Hepatocyte (in vitro differentiated cells): ENCODE results near the gene TK2. TPM values are rescaled to one million over a fixed set of nuclear protein-coding genes. Genes with fewer than 3 reads are reported as not detected.

Experiments
- DNase-seq: peaks from one replicate; pipeline ENCODE4 v3.0.0-alpha.2; 2016; ENCODE audit warnings: low spot score
- H2AFZ ChIP-seq: fragments of 200-600 bp; sonication (generic); 2 replicates; pipeline ENCODE4 v1.6.0; 2016; ENCODE audit warnings: antibody characterized with exemption, mild to moderate bottlenecking
- H3K27ac ChIP-seq: fragments of 200-600 bp; sonication (generic); 2 replicates; pipeline ENCODE4 v1.5.1; 2016; ENCODE audit warnings: mild to moderate bottlenecking
- H3K27me3 ChIP-seq: fragments of 200-600 bp; sonication (generic); 2 replicates; pipeline ENCODE4 v1.6.1; 2016
- H3K36me3 ChIP-seq: fragments of 200-600 bp; sonication (generic); replicated peaks from 2 replicates; pipeline ENCODE4 v1.5.1; 2016; ENCODE audit warnings: low read depth; ENCODE audit not compliant: insufficient read depth
- H3K4me1 ChIP-seq: fragments of 200-600 bp; sonication (generic); 2 replicates; pipeline ENCODE4 v1.5.1; 2016; ENCODE audit warnings: mild to moderate bottlenecking, moderate library complexity; ENCODE audit not compliant: insufficient read depth
- H3K4me2 ChIP-seq: fragments of 200-600 bp; sonication (generic); 2 replicates; pipeline ENCODE4 v1.6.0; 2016
- H3K4me3 ChIP-seq: fragments of 200-600 bp; sonication (generic); 2 replicates; pipeline ENCODE4 v1.5.1; 2016; ENCODE audit warnings: mild to moderate bottlenecking
- H3K79me2 ChIP-seq: fragments of 200-600 bp; sonication (generic); 2 replicates; pipeline ENCODE4 v1.6.0; 2017; ENCODE audit warnings: mild to moderate bottlenecking
- H3K9me2 ChIP-seq: fragments of 200-600 bp; sonication (generic); replicated peaks from 2 replicates; pipeline ENCODE4 v1.6.0; 2017; ENCODE audit warnings: mild to moderate bottlenecking; ENCODE audit not compliant: insufficient read depth
- H3K9me3 ChIP-seq: fragments of 200-600 bp; sonication (generic); 2 replicates; pipeline ENCODE4 v1.5.1; 2016; ENCODE audit warnings: low read depth, mild to moderate bottlenecking
- H4K20me1 ChIP-seq: fragments of 200-600 bp; sonication (generic); 2 replicates; pipeline ENCODE4 v1.6.0; 2016; ENCODE audit warnings: mild to moderate bottlenecking; ENCODE audit not compliant: insufficient read depth, poor library complexity, severe bottlenecking
- EZH2 ChIP-seq: fragments of 200-600 bp; sonication (generic); IDR thresholded peaks from 2 replicates; pipeline ENCODE4 v1.6.1; 2016; ENCODE audit warnings: antibody characterized with exemption, mild to moderate bottlenecking, borderline replicate concordance
- EZH2phosphoT487 ChIP-seq: fragments of 200-600 bp; sonication (generic); IDR thresholded peaks from one replicate; pipeline ENCODE4 v1.6.1; 2018; ENCODE audit warnings: antibody characterized with exemption, mild to moderate bottlenecking, low read depth, moderate library complexity; ENCODE audit not compliant: unreplicated experiment, severe bottlenecking
- WGBS: methylation state at CpG from one replicate; pipeline ENCODE4 v1.1.6; 2016; ENCODE audit warnings: low lambda C conversion rate; ENCODE audit errors: missing lambda C conversion rate; 5-methylcytosine and 5-hydroxymethylcytosine counted together
- polyA plus RNA-seq: library from polyadenylated mRNA; unstranded; fragments of >200 nt; fragmentation: Nextera tagmentation; extraction: Ambion mirVana; gene quantifications from 2 replicates; pipeline ENCODE4 v1.2.1, GENCODE V29; 2016
- total RNA-seq: library from RNA; depleted of rRNA; stranded (reverse); fragments of >200 nt; gene quantifications from 2 replicates; pipeline ENCODE4 v1.2.3, GENCODE V29; 2014
- TF ChIP-seq, protein P1 (sequence below): fragments of 200-600 bp; sonication (generic); IDR thresholded peaks from 2 replicates; pipeline ENCODE4 v1.5.1; 2016; ENCODE audit warnings: antibody characterized with exemption, mild to moderate bottlenecking; ENCODE audit not compliant: poor library complexity

Gene TK2
- total and polyA plus RNA-seq, 2 experiments from 2014 or later = 10.1 to 14.3 TPM

DNA sequence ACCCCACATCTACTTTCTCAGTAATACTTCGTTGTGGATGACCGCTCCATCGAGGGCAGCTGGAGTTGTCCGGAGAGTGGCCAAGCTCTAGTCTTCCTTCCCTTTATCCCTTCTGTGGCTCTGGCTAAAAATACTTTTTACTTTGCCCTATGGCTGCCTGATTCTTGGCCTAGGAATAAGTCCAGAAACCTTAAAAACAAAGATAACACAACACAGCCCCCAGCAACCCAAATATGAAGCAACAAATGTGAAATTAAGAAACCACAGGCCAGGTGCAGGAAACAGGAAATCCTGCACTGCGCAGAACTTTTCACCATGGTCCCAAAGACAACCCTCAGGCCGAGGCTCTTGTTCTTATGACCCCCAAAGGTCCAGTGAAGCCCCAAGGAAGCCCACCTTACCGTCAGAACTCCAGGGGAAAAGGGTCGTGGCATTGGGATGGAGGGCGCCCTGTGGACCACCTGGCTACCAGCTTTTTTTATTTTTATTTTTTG lies 26.0 kb downstream of the TK2 start:
- Histone ChIP-seq H3K27me3 (no peaks in the 10 kb centered on the region), H3K27ac (no peak overlapping the region), H3K36me3 (no peaks in the 10 kb centered on the region), H3K79me2 (no peaks in the 10 kb centered on the region), H3K4me1 (no peaks in the 10 kb centered on the region), H3K4me3 (no peak overlapping the region), H3K4me2 (no peak overlapping the region), H2AFZ (no peak overlapping the region), H3K9me3 (no peaks in the 10 kb centered on the region), H3K9me2 (no peaks in the 10 kb centered on the region), H4K20me1 (no peaks in the 10 kb centered on the region)
- DNase-seq = no peak
- no peak for TF ChIP-seq EZH2
- no peak for TF ChIP-seq EZH2phosphoT487
- TF ChIP-seq, protein P1, sequence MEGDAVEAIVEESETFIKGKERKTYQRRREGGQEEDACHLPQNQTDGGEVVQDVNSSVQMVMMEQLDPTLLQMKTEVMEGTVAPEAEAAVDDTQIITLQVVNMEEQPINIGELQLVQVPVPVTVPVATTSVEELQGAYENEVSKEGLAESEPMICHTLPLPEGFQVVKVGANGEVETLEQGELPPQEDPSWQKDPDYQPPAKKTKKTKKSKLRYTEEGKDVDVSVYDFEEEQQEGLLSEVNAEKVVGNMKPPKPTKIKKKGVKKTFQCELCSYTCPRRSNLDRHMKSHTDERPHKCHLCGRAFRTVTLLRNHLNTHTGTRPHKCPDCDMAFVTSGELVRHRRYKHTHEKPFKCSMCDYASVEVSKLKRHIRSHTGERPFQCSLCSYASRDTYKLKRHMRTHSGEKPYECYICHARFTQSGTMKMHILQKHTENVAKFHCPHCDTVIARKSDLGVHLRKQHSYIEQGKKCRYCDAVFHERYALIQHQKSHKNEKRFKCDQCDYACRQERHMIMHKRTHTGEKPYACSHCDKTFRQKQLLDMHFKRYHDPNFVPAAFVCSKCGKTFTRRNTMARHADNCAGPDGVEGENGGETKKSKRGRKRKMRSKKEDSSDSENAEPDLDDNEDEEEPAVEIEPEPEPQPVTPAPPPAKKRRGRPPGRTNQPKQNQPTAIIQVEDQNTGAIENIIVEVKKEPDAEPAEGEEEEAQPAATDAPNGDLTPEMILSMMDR = no peak
- 94% methylated on average over 9 of the region's 9 CpGs for WGBS

DNA sequence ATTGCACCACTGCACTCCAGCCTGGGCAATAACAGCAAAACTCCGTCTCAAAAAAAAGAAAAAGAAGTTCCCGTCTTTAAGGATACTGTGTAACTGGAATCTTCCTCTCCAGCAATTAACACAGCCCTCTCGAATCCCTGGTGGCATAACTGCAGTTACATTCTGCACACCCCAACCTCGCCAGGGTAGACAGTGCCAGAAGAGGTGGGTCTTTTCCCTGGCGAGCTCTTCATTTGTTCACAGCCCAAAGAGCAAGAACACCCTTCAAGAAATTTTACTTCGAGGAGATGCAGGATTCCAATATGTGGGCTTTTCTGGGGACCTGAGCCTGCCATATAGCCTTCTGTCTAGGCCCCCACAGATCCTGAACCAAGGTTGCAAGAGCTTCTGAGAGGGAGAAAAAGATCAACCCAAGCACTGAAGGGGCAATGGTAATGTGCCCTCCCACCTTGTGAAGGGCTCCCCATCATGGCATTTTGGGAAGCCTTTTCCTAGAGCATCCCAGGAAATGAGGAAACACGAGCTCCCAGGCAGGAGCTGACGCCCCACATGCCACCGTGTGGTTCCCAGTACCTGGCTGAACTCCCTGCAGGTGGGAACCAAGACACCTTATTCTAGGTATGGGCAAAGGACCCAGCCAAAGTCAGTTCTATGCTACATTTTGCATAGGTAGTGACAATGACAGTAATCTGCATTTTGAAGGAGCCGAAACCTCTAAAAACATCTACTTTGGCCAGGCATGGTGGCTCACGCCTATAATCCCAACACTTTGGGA lies 26.9 kb downstream of the TK2 start:
- no peaks in the 10 kb centered on the region for H4K20me1 ChIP-seq
- no peaks in the 10 kb centered on the region for H3K36me3 ChIP-seq
- no peak overlapping the region for H2AFZ ChIP-seq
- H3K9me3 ChIP-seq = no peaks in the 10 kb centered on the region
- H3K27ac ChIP-seq = no peak overlapping the region
- no peak overlapping the region for H3K4me2 ChIP-seq
- H3K9me2 ChIP-seq = no peaks in the 10 kb centered on the region
- WGBS = 96% methylated on average over 11 of the region's 11 CpGs
- no peak overlapping the region for H3K4me3 ChIP-seq
- no peak for TF ChIP-seq EZH2
- TF ChIP-seq, protein P1 = no peak
- no peak for TF ChIP-seq EZH2phosphoT487
- no peaks in the 10 kb centered on the region for H3K4me1 ChIP-seq
- no peaks in the 10 kb centered on the region for H3K27me3 ChIP-seq
- no peak for DNase-seq
- no peaks in the 10 kb centered on the region for H3K79me2 ChIP-seq

DNA sequence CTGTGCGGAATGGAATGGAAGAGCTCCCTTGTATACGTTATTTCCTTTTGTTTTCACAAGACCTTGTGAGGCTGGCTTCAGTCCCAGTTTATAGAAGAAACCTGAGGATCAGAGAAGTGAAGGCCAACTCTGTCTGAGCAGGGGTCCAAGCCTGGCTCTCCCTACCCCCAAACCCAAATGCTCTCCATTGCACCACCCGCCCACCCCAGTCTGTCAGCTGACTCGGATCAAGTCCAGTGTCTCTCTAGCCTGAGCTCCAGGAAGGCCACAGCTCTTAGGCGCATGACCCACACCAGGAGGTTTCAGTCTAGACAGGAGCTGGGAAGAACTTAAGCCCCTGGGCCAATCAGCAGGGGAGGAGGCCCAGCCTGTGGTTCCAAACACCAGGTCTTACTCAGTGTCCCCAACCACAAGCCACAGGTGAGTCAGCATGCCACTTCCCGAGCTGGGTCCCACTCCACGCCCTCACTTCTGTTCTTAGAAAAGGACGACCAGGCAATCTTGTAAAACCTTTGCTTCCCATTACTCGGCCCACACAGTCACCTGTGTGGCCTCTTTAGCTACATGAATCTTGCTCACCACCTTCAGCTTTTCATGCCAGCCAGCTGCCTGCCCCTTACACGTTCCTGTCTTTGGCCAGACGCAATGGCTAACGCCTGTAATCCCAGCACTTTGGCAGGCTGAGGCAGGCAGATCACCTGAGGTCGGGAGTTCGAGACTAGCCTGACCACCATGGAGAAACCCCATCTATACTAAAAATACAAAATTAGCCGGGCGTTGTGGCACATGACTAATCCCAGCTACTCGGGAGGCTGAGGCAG lies 27.8 kb downstream of the TK2 start:
- no peak overlapping the region for H3K27ac ChIP-seq
- peak; percentile 21 for DNase-seq
- 82% methylated on average over 17 of the region's 17 CpGs for WGBS
- H3K4me1 ChIP-seq = peaks cover 7% of the 10 kb centered on the region
- H3K4me3 ChIP-seq = no peak overlapping the region
- no peak for TF ChIP-seq EZH2
- no peak for TF ChIP-seq EZH2phosphoT487
- TF ChIP-seq, protein P1 = no peak
- H3K27me3 ChIP-seq = no peaks in the 10 kb centered on the region
- no peaks in the 10 kb centered on the region for H3K9me2 ChIP-seq
- H3K79me2 ChIP-seq = no peaks in the 10 kb centered on the region
- H4K20me1 ChIP-seq = no peaks in the 10 kb centered on the region
- no peaks in the 10 kb centered on the region for H3K9me3 ChIP-seq
- no peak overlapping the region for H2AFZ ChIP-seq
- H3K36me3 ChIP-seq = no peaks in the 10 kb centered on the region
- H3K4me2 ChIP-seq = no peak overlapping the region
